Large intestine (tissue), 3 donors: ENCODE results near the gene MIEF2. TPM values are rescaled to one million over a fixed set of nuclear protein-coding genes. Genes with fewer than 3 reads are reported as not detected.

Experiments used
- DNase-seq, 2 donors: peaks; one replicate each; pipeline versions ENCODE4 v3.0.0 to v3.0.0-alpha.2; 2013
- H3K27ac ChIP-seq: one replicate; pipeline ENCODE4 v1.5.1; 2013; ENCODE audit warnings: low read length
- H3K27me3 ChIP-seq: 2 replicates; pipeline ENCODE4 v1.6.1; 2013; ENCODE audit warnings: low read length; ENCODE audit not compliant: control insufficient read depth, insufficient read depth
- H3K36me3 ChIP-seq: 2 replicates; pipeline ENCODE4 v1.6.1; 2013; ENCODE audit warnings: low read length; ENCODE audit not compliant: control insufficient read depth, insufficient read depth
- H3K4me1 ChIP-seq: one replicate; pipeline ENCODE4 v1.6.1; 2013; ENCODE audit warnings: low read length; ENCODE audit not compliant: control insufficient read depth, insufficient read depth
- H3K4me3 ChIP-seq: one replicate; pipeline ENCODE4 v1.5.1; 2013; ENCODE audit warnings: low read length
- H3K9me3 ChIP-seq: one replicate; pipeline ENCODE4 v1.6.1; 2013; ENCODE audit warnings: mild to moderate bottlenecking, low read depth, low read length, moderate library complexity; ENCODE audit not compliant: control insufficient read depth
- WGBS: methylation state at CpG from one replicate; pipeline ENCODE4 v1.1.5; 2013; ENCODE audit warnings: low lambda C conversion rate; ENCODE audit not compliant: insufficient coverage; 5-methylcytosine and 5-hydroxymethylcytosine counted together
- polyA plus RNA-seq: library from polyadenylated mRNA; unstranded; fragments of 120-200 nt; gene quantifications from one replicate; pipeline ENCODE4 v1.2.1, GENCODE V29; 2013

Gene MIEF2
- polyA plus RNA-seq, 1 donor, result 10.7 TPM

- Histone ChIP-seq H3K27ac (no peak overlapping the region), H3K9me3 (no peaks in the 10 kb centered on the region), H3K27me3 (no peaks in the 10 kb centered on the region), H3K4me3 (peak overlapping the region; percentile 85), H3K4me1 (peaks cover 20% of the 10 kb centered on the region), H3K36me3 (no peaks in the 10 kb centered on the region)
- WGBS, result 0% methylated on average over 1 of the region's 57 CpGs
- DNase-seq, result peak in 1 of 2 donors; percentile 34
Observed at GRCh38 chr17:18225642-18226283, 34.7 kb upstream of the MIEF2 start.

- Histone ChIP-seq H3K27ac (no peak overlapping the region), H3K4me1 (peaks cover 20% of the 10 kb centered on the region), H3K27me3 (no peaks in the 10 kb centered on the region), H3K9me3 (no peaks in the 10 kb centered on the region), H3K36me3 (no peaks in the 10 kb centered on the region), H3K4me3 (peak overlapping the region; percentile 85)
- WGBS, result no CpG with 5 or more reads among the region's 16 CpGs
- peak in 1 of 2 donors; percentile 32 for DNase-seq
Observed at GRCh38 chr17:18226284-18226945, 34.0 kb upstream of the MIEF2 start.

- no peak for DNase-seq
- Histone ChIP-seq H3K27ac (no peak overlapping the region), H3K9me3 (no peaks in the 10 kb centered on the region), H3K4me1 (peaks cover 20% of the 10 kb centered on the region), H3K36me3 (peaks cover 2% of the 10 kb centered on the region), H3K4me3 (no peak overlapping the region), H3K27me3 (no peaks in the 10 kb centered on the region)
- no CpG with 5 or more reads among the region's 5 CpGs for WGBS
Observed at GRCh38 chr17:18227635-18228034, 32.8 kb upstream of the MIEF2 start.

- Histone ChIP-seq H3K4me1 (peaks cover 20% of the 10 kb centered on the region), H3K9me3 (no peaks in the 10 kb centered on the region), H3K36me3 (peaks cover 3% of the 10 kb centered on the region), H3K27me3 (no peaks in the 10 kb centered on the region), H3K27ac (no peak overlapping the region), H3K4me3 (no peak overlapping the region)
- DNase-seq, result no peak
- WGBS, result no CpG with 5 or more reads among the region's 10 CpGs
Observed at GRCh38 chr17:18228176-18228682, 32.2 kb upstream of the MIEF2 start.

- no peak overlapping the region for H3K4me3 ChIP-seq
- peaks cover 17% of the 10 kb centered on the region for H3K4me1 ChIP-seq
- peaks cover 11% of the 10 kb centered on the region for H3K36me3 ChIP-seq
- no peaks in the 10 kb centered on the region for H3K9me3 ChIP-seq
- WGBS, result no CpG with 5 or more reads among the region's 4 CpGs
- H3K27ac ChIP-seq, result no peak overlapping the region
- no peak for DNase-seq
- no peaks in the 10 kb centered on the region for H3K27me3 ChIP-seq
Observed at GRCh38 chr17:18229254-18229653, 31.2 kb upstream of the MIEF2 start.

- Histone ChIP-seq H3K4me3 (no peak overlapping the region), H3K4me1 (peaks cover 12% of the 10 kb centered on the region), H3K36me3 (peaks cover 16% of the 10 kb centered on the region), H3K9me3 (no peaks in the 10 kb centered on the region), H3K27ac (no peak overlapping the region), H3K27me3 (no peaks in the 10 kb centered on the region)
- WGBS, result no CpG with 5 or more reads among the region's 7 CpGs
- DNase-seq, result no peak
Observed at GRCh38 chr17:18229771-18230170, 30.7 kb upstream of the MIEF2 start.

GRCh38 chr17:18230288-18231141 lies 29.9 kb upstream of the MIEF2 start:
- no peak overlapping the region for H3K4me3 ChIP-seq
- peaks cover 8% of the 10 kb centered on the region for H3K4me1 ChIP-seq
- H3K27me3 ChIP-seq, result no peaks in the 10 kb centered on the region
- no peak overlapping the region for H3K27ac ChIP-seq
- no peak for DNase-seq
- no peaks in the 10 kb centered on the region for H3K9me3 ChIP-seq
- H3K36me3 ChIP-seq, result peaks cover 24% of the 10 kb centered on the region
- WGBS, result no CpG with 5 or more reads among the region's 14 CpGs

- Histone ChIP-seq H3K36me3 (peaks cover 30% of the 10 kb centered on the region), H3K27ac (no peak overlapping the region), H3K9me3 (no peaks in the 10 kb centered on the region), H3K27me3 (no peaks in the 10 kb centered on the region), H3K4me3 (no peak overlapping the region), H3K4me1 (peaks cover 8% of the 10 kb centered on the region)
- DNase-seq, result no peak
- 70% methylated on average over 3 of the region's 9 CpGs for WGBS
Observed at GRCh38 chr17:18231164-18231563, 29.3 kb upstream of the MIEF2 start.

GRCh38 chr17:18233803-18234518 lies 26.5 kb upstream of the MIEF2 start:
- no peaks in the 10 kb centered on the region for H3K27me3 ChIP-seq
- no peak for DNase-seq
- H3K4me1 ChIP-seq, result no peaks in the 10 kb centered on the region
- WGBS, result no CpG with 5 or more reads among the region's 22 CpGs
- no peak overlapping the region for H3K27ac ChIP-seq
- no peaks in the 10 kb centered on the region for H3K9me3 ChIP-seq
- no peak overlapping the region for H3K4me3 ChIP-seq
- H3K36me3 ChIP-seq, result peaks cover 52% of the 10 kb centered on the region
